HepG2 (cell line): ENCODE data around the gene TAF9B. TPM values are rescaled to one million over a fixed set of nuclear protein-coding genes. Genes with fewer than 3 reads are reported as not detected.

Experiments
- ARNTL ChIP-seq: sonication (generic); formaldehyde crosslinking; IDR thresholded peaks from 2 replicates; pipeline ENCODE4 v1.4.0; 2020; ENCODE audit warnings: mild to moderate bottlenecking, missing genetic modification reagents
- BHLHE40 ChIP-seq: IDR thresholded peaks from 2 replicates; pipeline ENCODE4 v1.6.1; 2011; ENCODE audit warnings: low read length, improper control_type of control experiment
- CBX5 ChIP-seq: sonication (generic); formaldehyde crosslinking; IDR thresholded peaks from 2 replicates; pipeline ENCODE4 v1.4.0; 2020; ENCODE audit warnings: missing genetic modification reagents, borderline replicate concordance
- CEBPG ChIP-seq: IDR thresholded peaks from 2 replicates; pipeline ENCODE4 v1.6.1; 2016
- CREBL2 ChIP-seq: sonication (generic); formaldehyde crosslinking; IDR thresholded peaks from 2 replicates; pipeline ENCODE4 v1.8.1; 2023; ENCODE audit warnings: missing genetic modification reagents, mild to moderate bottlenecking, borderline replicate concordance
- DNMT1 ChIP-seq: sonication (generic); formaldehyde crosslinking; IDR thresholded peaks from 2 replicates; pipeline ENCODE4 v1.5.1; 2020; ENCODE audit warnings: mild to moderate bottlenecking, missing genetic modification reagents
- FIP1L1 ChIP-seq: fragments of 200-400 bp; formaldehyde crosslinking; IDR thresholded peaks from 2 replicates; pipeline ENCODE4 v1.6.1; 2018; ENCODE audit warnings: low read depth, mild to moderate bottlenecking, low read length, moderate library complexity, borderline replicate concordance; ENCODE audit not compliant: insufficient read depth
- HCFC1 ChIP-seq: fragments of 150-350 bp; IDR thresholded peaks from 2 replicates; pipeline ENCODE4 v1.6.1; 2014; ENCODE audit warnings: low read depth, low read length
- PAXIP1 ChIP-seq: sonication (generic); formaldehyde crosslinking; conservative IDR thresholded peaks from 2 replicates; pipeline ENCODE4 v1.4.0; 2020; ENCODE audit warnings: mild to moderate bottlenecking, missing genetic modification reagents, moderate library complexity
- POGK ChIP-seq: sonication (generic); formaldehyde crosslinking; conservative IDR thresholded peaks from 2 replicates; pipeline ENCODE4 v1.8.0; 2022; ENCODE audit warnings: mild to moderate bottlenecking, moderate library complexity, missing genetic modification reagents
- RNF219 ChIP-seq: sonication (generic); formaldehyde crosslinking; IDR thresholded peaks from 2 replicates; pipeline ENCODE4 v1.5.0; 2020; ENCODE audit warnings: mild to moderate bottlenecking, missing genetic modification reagents
- TRIM24 ChIP-seq: sonication (generic); formaldehyde crosslinking; IDR thresholded peaks from 2 replicates; pipeline ENCODE4 v1.8.0; 2022; ENCODE audit warnings: mild to moderate bottlenecking, missing genetic modification reagents
- ZKSCAN1 ChIP-seq: fragments of 150-350 bp; IDR thresholded peaks from 2 replicates; pipeline ENCODE4 v1.6.1; 2014; ENCODE audit warnings: low read length
- ZKSCAN5 ChIP-seq: sonication (generic); formaldehyde crosslinking; IDR thresholded peaks from 2 replicates; pipeline ENCODE4 v1.5.1; 2020; ENCODE audit warnings: mild to moderate bottlenecking, missing genetic modification reagents
- ZNF431 ChIP-seq: sonication (generic); formaldehyde crosslinking; IDR thresholded peaks from 2 replicates; pipeline ENCODE4 v1.9.0; 2022; ENCODE audit warnings: missing genetic modification reagents, low read depth, mild to moderate bottlenecking, borderline replicate concordance
- ZNF567 ChIP-seq: sonication (generic); formaldehyde crosslinking; IDR thresholded peaks from 2 replicates; pipeline ENCODE4 v1.8.1; 2023; ENCODE audit warnings: mild to moderate bottlenecking, missing genetic modification reagents, borderline replicate concordance
- ZNF597 ChIP-seq: sonication (generic); formaldehyde crosslinking; IDR thresholded peaks from 2 replicates; pipeline ENCODE4 v1.5.0; 2020; ENCODE audit warnings: missing genetic modification reagents
- ZNF615 ChIP-seq: sonication (generic); formaldehyde crosslinking; IDR thresholded peaks from 2 replicates; pipeline ENCODE4 v1.5.0; 2020; ENCODE audit warnings: mild to moderate bottlenecking, missing genetic modification reagents, borderline replicate concordance
- ZNF790 ChIP-seq: sonication (generic); formaldehyde crosslinking; IDR thresholded peaks from 2 replicates; pipeline ENCODE4 v1.8.0; 2022; ENCODE audit warnings: missing genetic modification reagents, mild to moderate bottlenecking, borderline replicate concordance
- polyA plus RNA-seq, 8 experiments: library from polyadenylated mRNA; depleted of rRNA in 3 of 8; stranded (reverse) in 7 of 8; unstranded in 1 of 8; fragments of >200 nt; fragmentation: Illumina TruSeq in 4 of 8; extraction: Trizol in 4 of 8; gene quantifications; 2 replicates each; pipeline versions ENCODE4 v1.2.1 to v1.2.3, GENCODE V29; 2011 to 2016; ENCODE audit warnings: low read depth in 4 of 8, missing spikeins in 1 of 8, mixed read lengths in 1 of 8; ENCODE audit not compliant: insufficient read depth in 1 of 8
- total RNA-seq, 5 experiments: library from RNA; depleted of rRNA; stranded (reverse); fragments of >200 nt; fragmentation: Illumina TruSeq; extraction: Trizol; gene quantifications; 2 replicates each; pipeline ENCODE4 v1.2.3, GENCODE V29; 2016; ENCODE audit warnings: low read depth in 1 of 5

Gene TAF9B
- total and polyA plus RNA-seq, 2 of the 13 experiments (the other 11 are each of a cell fraction or from before 2014, with no cell fraction given) = 10.8 to 15.2 TPM

- no peak for TF ChIP-seq HCFC1
- no peak for TF ChIP-seq ZNF597
- TF ChIP-seq ZNF790 (CRISPR knock-in tag) = peak; percentile 34; the same call in 1 of the 2 replicates
- TF ChIP-seq ZNF431 = peak; percentile 32; the same call in 1 of the 2 replicates
- peak; percentile 88 for TF ChIP-seq PAXIP1 (CRISPR knock-in tag)
- TF ChIP-seq DNMT1 (CRISPR knock-in tag) = no peak
- no peak for TF ChIP-seq RNF219 (CRISPR knock-in tag)
- TF ChIP-seq CREBL2 = peak; percentile 32; the same call in 1 of the 2 replicates
- no peak for TF ChIP-seq ZNF615 (CRISPR knock-in tag)
- peak; percentile 89 for TF ChIP-seq POGK
- no peak for TF ChIP-seq ZKSCAN5 (CRISPR knock-in tag)
- no peak for TF ChIP-seq ZKSCAN1
- TF ChIP-seq CBX5 (CRISPR knock-in tag) = peak; percentile 71; the same call in 1 of the 2 replicates
- no peak for TF ChIP-seq TRIM24 (CRISPR knock-in tag)
- TF ChIP-seq CEBPG (CRISPR knock-in tag) = no peak
- no peak for TF ChIP-seq ZNF567 (CRISPR knock-in tag)
- TF ChIP-seq BHLHE40 = 0 out of 2 replicates have a peak, but pooled peaks have one; percentile 18
- TF ChIP-seq ARNTL = peak; percentile 78
- no peak for TF ChIP-seq FIP1L1
Measured at GRCh38 chrX:78103623-78104446, 35.6 kb downstream of the TAF9B start, which contains the start of gene PGK1 (continued).
